ENCODE data around the gene PPP1R15A.

DNA sequence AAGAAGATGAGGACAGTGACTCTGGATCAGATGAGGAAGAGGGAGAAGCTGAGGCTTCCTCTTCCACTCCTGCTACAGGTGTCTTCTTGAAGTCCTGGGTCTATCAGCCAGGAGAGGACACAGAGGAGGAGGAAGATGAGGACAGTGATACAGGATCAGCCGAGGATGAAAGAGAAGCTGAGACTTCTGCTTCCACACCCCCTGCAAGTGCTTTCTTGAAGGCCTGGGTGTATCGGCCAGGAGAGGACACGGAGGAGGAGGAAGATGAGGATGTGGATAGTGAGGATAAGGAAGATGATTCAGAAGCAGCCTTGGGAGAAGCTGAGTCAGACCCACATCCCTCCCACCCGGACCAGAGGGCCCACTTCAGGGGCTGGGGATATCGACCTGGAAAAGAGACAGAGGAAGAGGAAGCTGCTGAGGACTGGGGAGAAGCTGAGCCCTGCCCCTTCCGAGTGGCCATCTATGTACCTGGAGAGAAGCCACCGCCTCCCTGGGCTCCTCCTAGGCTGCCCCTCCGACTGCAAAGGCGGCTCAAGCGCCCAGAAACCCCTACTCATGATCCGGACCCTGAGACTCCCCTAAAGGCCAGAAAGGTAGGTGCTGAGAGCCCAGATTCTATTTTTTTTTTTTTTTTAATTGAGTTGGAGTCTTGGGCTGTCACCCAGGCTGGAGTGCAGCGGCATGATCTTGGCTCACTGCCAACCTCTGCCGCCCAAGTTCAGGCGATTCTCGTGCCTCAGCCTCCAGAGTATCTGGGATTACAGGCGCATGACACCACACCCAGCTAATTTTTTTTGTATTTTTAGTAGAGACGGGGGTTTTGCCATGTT, 2.3 kb downstream of the PPP1R15A start:
- TF ChIP-seq, protein P1, sequence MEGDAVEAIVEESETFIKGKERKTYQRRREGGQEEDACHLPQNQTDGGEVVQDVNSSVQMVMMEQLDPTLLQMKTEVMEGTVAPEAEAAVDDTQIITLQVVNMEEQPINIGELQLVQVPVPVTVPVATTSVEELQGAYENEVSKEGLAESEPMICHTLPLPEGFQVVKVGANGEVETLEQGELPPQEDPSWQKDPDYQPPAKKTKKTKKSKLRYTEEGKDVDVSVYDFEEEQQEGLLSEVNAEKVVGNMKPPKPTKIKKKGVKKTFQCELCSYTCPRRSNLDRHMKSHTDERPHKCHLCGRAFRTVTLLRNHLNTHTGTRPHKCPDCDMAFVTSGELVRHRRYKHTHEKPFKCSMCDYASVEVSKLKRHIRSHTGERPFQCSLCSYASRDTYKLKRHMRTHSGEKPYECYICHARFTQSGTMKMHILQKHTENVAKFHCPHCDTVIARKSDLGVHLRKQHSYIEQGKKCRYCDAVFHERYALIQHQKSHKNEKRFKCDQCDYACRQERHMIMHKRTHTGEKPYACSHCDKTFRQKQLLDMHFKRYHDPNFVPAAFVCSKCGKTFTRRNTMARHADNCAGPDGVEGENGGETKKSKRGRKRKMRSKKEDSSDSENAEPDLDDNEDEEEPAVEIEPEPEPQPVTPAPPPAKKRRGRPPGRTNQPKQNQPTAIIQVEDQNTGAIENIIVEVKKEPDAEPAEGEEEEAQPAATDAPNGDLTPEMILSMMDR (IDR thresholded peaks at IDR 0.05; ENCODE audit: borderline replicate concordance, extremely low read depth, low read length, poor library complexity, severe bottlenecking), result no peak
- no peak for TF ChIP-seq EZH2 (IDR thresholded peaks at IDR 0.05; ENCODE audit: borderline replicate concordance, low read depth, low read length, severe bottlenecking)

Measured in DND-41 (cell line).